Measurements from ENCODE around the gene CD79B. TPM values are rescaled to one million over a fixed set of nuclear protein-coding genes. Genes with fewer than 3 reads are reported as not detected.

CD79B gene
- total and polyA plus RNA-seq, 10 of the 15 experiments (the other 5 are each of a cell fraction or from before 2014, with no cell fraction given) = 17.5 to 148 (median 79.1) TPM

DNA sequence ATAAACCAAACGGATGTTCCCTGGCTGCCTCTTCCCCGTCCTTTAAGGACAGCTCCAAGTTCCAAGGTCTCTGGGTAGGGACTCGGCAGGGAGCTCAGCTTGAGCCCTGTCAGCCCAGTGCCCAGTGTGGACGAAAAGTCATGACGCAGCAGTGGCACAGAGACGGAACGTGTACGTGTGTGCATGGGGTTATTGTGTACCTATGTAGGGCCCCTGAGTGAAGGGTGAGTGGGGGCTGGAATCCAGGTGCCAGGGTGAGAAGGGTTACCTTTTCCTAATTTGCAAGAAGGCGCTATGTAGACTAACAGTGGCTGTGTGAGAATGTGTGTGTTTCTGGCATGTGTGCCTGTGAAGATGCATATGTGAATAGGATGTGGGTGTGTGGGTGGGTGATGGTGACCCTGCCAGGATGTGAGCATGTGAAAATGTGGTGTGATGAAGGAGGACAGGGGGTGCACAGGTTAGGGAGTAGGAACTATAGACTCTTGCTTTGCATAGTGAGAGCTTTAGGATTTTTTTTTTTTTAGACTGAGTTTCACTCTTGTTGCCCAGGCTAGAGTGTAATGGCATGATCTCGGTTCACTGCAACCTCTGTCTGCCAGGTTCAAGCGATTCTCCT is 34.6 kb upstream of the CD79B start (continued):
- TF ChIP-seq, protein P1, sequence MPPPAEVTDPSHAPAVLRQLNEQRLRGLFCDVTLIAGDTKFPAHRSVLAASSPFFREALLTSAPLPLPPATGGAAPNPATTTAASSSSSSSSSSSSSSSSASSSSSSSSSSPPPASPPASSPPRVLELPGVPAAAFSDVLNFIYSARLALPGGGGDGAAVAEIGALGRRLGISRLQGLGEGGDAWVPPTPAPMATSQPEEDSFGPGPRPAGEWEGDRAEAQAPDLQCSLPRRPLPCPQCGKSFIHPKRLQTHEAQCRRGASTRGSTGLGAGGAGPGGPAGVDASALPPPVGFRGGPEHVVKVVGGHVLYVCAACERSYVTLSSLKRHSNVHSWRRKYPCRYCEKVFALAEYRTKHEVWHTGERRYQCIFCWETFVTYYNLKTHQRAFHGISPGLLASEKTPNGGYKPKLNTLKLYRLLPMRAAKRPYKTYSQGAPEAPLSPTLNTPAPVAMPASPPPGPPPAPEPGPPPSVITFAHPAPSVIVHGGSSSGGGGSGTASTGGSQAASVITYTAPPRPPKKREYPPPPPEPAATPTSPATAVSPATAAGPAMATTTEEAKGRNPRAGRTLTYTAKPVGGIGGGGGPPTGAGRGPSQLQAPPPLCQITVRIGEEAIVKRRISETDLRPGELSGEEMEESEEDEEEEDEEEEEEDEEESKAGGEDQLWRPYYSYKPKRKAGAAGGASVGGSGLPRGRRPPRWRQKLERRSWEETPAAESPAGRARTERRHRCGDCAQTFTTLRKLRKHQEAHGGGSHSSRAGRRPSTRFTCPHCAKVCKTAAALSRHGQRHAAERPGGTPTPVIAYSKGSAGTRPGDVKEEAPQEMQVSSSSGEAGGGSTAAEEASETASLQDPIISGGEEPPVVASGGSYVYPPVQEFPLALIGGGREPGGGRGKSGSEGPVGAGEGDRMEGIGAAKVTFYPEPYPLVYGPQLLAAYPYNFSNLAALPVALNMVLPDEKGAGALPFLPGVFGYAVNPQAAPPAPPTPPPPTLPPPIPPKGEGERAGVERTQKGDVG (CRISPR knock-in tag; IDR thresholded peaks at IDR 0.05) = no peak
- TF ChIP-seq ZNF384 (IDR thresholded peaks at IDR 0.05; ENCODE audit: borderline replicate concordance, low read depth, low read length) = peak; percentile 20; the same call in 1 of the 2 replicates
- no peak for TF ChIP-seq IKZF1 (conservative IDR thresholded peaks at IDR 0.05)
- TF ChIP-seq CBX3 (IDR thresholded peaks at IDR 0.05; ENCODE audit: borderline replicate concordance, low read depth) = no peak
- no peak for TF ChIP-seq EED (IDR thresholded peaks at IDR 0.05; ENCODE audit: low read depth)
- no peak for TF ChIP-seq HDAC6 (IDR thresholded peaks at IDR 0.05; ENCODE audit: unreplicated experiment)
- TF ChIP-seq NR2C2 (IDR thresholded peaks at IDR 0.05; ENCODE audit: borderline replicate concordance, control insufficient read depth, insufficient read length, low read depth) = no peak
- no peak for TF ChIP-seq HCFC1 (IDR thresholded peaks at IDR 0.05; ENCODE audit: low read length)
- no peak; a peak in 1 of 3 replicates for TF ChIP-seq EGR1 (IDR thresholded peaks at IDR 0.05; ENCODE audit: borderline replicate concordance in 1 of 2, low read depth in 2 of 2, low read length in 2 of 2)
- no peak for TF ChIP-seq ZNF217 (IDR thresholded peaks at IDR 0.05)
- no peak for TF ChIP-seq ELK1 (IDR thresholded peaks at IDR 0.05; ENCODE audit: low read depth, low read length)
- TF ChIP-seq RELA (IDR thresholded peaks at IDR 0.05; ENCODE audit: borderline replicate concordance, partially characterized antibody) = no peak
- no peak for TF ChIP-seq CREB1 (IDR thresholded peaks at IDR 0.05; ENCODE audit: low read depth)
- TF ChIP-seq REST (IDR thresholded peaks at IDR 0.05; ENCODE audit: low read depth, low read length) = no peak
- peak; percentile 82 for TF ChIP-seq NBN (IDR thresholded peaks at IDR 0.05)
- TF ChIP-seq MTA2 (IDR thresholded peaks at IDR 0.05; ENCODE audit: low read depth) = no peak
- TF ChIP-seq POU2F2 (IDR thresholded peaks at IDR 0.05; ENCODE audit: borderline replicate concordance, low read depth, low read length) = peak; percentile 14; the same call in 1 of the 3 replicates
- TF ChIP-seq, protein P2, sequence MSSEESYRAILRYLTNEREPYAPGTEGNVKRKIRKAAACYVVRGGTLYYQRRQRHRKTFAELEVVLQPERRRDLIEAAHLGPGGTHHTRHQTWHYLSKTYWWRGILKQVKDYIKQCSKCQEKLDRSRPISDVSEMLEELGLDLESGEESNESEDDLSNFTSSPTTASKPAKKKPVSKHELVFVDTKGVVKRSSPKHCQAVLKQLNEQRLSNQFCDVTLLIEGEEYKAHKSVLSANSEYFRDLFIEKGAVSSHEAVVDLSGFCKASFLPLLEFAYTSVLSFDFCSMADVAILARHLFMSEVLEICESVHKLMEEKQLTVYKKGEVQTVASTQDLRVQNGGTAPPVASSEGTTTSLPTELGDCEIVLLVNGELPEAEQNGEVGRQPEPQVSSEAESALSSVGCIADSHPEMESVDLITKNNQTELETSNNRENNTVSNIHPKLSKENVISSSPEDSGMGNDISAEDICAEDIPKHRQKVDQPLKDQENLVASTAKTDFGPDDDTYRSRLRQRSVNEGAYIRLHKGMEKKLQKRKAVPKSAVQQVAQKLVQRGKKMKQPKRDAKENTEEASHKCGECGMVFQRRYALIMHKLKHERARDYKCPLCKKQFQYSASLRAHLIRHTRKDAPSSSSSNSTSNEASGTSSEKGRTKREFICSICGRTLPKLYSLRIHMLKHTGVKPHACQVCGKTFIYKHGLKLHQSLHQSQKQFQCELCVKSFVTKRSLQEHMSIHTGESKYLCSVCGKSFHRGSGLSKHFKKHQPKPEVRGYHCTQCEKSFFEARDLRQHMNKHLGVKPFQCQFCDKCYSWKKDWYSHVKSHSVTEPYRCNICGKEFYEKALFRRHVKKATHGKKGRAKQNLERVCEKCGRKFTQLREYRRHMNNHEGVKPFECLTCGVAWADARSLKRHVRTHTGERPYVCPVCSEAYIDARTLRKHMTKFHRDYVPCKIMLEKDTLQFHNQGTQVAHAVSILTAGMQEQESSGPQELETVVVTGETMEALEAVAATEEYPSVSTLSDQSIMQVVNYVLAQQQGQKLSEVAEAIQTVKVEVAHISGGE (CRISPR knock-in tag; IDR thresholded peaks at IDR 0.05) = no peak
- TF ChIP-seq KAT2A (conservative IDR thresholded peaks at IDR 0.05; ENCODE audit: control insufficient read depth, low read depth, low read length) = no peak
- no peak for TF ChIP-seq PAX8 (IDR thresholded peaks at IDR 0.05)

Data from GM12878 (cell line).